Measurements from ENCODE around the gene VPS13D.

The VPS13D gene

GRCh38 chr1:12544357-12544756 lies 314.5 kb downstream of the VPS13D start:
- no peak for DNase-seq

GRCh38 chr1:12544992-12545391 lies 315.2 kb downstream of the VPS13D start:
- no peak for DNase-seq

- no peak for DNase-seq
Measured at GRCh38 chr1:12546771-12547585, 317.1 kb downstream of the VPS13D start.

GRCh38 chr1:12547586-12548225 lies 317.9 kb downstream of the VPS13D start:
- no peak for DNase-seq

- DNase-seq = no peak
Measured at GRCh38 chr1:12548279-12548972, 318.6 kb downstream of the VPS13D start.

- DNase-seq = no peak
Measured at GRCh38 chr1:12548973-12549459, 319.2 kb downstream of the VPS13D start.

- DNase-seq = peak; percentile 39 to 70
Measured at GRCh38 chr1:12549460-12550349, 319.9 kb downstream of the VPS13D start.

- DNase-seq = no peak
Measured at GRCh38 chr1:12551584-12551983, 321.8 kb downstream of the VPS13D start.

GRCh38 chr1:12552111-12552888 lies 322.5 kb downstream of the VPS13D start:
- no peak for DNase-seq

- DNase-seq = no peak
Measured at GRCh38 chr1:12552951-12553921, 323.4 kb downstream of the VPS13D start.

- no peak for DNase-seq
Measured at GRCh38 chr1:12553963-12554362, 324.1 kb downstream of the VPS13D start.

- DNase-seq = no peak
Measured at GRCh38 chr1:12554521-12555305, 324.9 kb downstream of the VPS13D start.

GRCh38 chr1:12555411-12556367 lies 325.9 kb downstream of the VPS13D start:
- no peak for DNase-seq

GRCh38 chr1:12556368-12556930 lies 326.6 kb downstream of the VPS13D start:
- DNase-seq = peak in 1 of 2 experiments; percentile 29

GRCh38 chr1:12556957-12557935 lies 327.4 kb downstream of the VPS13D start:
- DNase-seq = no peak

GRCh38 chr1:12561121-12561520 lies 331.3 kb downstream of the VPS13D start:
- DNase-seq = no peak

Data from SW 1271 (cell line).